NK-92 treated with Interleukin-12 subunit alpha and Interleukin-12 subunit beta, amount 100 ng/mL, for 24 hours (cell line): ENCODE data around the gene ADAM29.
A peak's percentile ranks its signal among the peaks of the same experiment; 100 is the strongest.
"Not testable (repeated sequence)": the region's sequence is repeated elsewhere in the genome, so short reads cannot be mapped to it uniquely, and the experiment has no call there.

Source experiments
- DNase-seq: peaks from one replicate; lab custom pipeline; 2025; lab: John Stamatoyannopoulos, UW

Gene ADAM29

DNA sequence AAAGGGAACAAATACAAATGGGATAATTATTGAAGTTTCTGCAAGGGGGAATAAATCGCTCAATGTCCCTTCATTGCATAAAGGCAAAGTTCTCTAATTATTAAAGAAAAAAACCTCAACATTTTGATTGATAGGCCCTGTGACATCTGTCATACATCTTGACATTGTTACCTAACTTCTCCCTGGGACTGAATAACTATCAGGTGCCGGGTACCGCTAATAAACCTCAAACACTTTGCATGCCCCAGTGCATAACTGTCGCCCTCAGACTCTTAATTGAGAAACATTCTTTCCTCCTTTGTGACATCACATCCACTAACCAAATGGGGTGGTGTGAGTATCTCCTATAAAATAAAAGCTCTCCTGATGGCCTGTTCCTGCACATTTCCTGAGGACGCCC is at the start of gene ADAM29:
TSS of gene ADAM29 (plus strand) at position 301 of the 400 bp plus-strand sequence. CDS start 57,168 bp downstream, outside the sequence.
- no peak for DNase-seq

DNA sequence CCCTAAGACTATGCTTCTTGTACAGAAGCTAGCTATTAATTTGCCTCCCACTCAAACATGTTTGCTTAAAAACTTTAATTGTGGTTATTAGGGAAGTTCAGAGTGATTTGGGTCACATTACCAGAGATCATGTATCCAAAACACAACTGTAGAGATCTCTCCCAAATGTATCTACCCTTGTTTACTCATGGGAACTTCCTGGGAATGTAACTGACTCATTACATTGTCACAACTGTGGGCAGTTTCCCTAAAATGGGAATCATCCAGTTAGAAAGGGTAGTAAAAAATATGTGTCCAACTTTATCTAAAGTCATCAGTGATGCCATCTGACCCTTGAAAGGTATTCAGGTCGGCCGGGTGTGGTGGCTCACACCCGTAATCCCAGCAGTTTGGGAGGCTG is 48.8 kb upstream of the ADAM29 start:
- no peak for DNase-seq

DNA sequence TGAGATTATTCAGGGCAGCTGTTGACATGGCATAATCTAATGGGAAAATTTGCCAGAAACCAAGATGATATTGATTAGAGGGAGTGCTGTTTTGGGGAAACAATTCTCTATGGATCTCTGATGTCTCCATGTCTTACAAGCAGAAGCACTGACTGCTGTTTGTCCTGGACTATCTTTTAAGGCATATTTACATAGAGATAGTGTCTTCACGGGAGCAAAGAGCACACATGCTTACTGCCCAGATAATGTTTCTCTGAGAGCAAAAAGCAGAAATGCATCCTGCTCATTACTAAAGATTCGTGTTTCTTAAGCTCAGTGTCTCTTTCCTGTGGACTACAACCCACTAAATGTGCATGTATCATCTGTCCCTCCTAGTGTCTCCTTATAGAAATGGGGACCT is 47.8 kb upstream of the ADAM29 start:
- DNase-seq = no peak

DNA sequence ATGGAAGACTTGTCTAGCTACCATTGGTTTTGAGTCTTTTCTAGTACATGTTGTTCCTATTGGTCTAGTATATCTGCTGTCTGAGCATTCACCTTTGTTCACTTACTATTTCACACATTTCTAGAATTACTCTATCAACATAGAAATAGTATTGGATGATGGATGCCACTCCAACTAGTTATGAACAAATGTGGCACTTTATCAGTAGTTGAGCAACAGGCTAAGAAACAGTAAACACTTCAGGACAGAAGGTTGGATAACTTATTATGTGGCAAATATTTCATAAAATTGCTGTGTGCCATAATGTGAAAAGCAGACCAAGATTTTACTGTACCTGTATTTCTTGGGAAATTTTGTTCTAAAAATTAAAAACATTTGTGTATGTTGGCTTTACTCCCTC is 46.8 kb upstream of the ADAM29 start:
- no peak for DNase-seq

DNA sequence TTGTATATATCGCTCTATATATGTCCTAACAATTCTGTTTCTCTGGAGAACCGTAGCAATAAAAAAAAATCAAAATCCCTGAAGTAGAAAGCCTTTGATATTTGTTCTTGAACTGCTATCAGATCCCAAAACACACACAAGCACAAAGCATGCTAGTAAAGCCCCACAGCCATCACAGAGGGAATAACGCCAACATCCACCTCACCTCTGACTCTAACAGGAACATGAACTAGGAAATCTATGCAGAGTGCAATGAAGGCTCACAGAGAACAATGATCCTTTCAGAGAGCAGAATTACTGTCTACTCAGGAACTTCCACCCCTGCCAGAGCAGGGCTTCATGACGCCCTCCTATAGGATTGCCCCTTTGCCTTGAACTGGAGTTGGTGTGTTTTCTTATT is 45.0 kb upstream of the ADAM29 start:
- not testable (repeated sequence) for DNase-seq

DNA sequence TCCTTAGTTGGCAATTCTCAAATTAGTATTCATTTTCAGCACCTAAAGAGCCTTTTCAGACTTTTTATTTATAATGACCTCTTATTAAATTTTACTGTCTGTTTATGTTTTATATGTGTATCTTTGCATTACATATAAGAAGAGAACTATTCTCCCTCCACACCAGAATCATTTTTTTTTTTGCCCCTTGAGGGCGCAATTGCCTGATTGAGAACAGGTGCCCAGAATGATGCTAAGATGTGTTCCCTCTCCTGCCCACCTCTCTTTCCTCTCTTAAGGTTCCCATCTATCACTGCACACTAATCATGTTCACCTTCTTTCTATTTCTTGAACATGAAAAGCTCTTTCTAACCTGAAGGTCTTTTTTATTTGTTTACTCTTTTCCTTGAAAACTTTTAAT is 44.2 kb upstream of the ADAM29 start:
- DNase-seq = no peak

DNA sequence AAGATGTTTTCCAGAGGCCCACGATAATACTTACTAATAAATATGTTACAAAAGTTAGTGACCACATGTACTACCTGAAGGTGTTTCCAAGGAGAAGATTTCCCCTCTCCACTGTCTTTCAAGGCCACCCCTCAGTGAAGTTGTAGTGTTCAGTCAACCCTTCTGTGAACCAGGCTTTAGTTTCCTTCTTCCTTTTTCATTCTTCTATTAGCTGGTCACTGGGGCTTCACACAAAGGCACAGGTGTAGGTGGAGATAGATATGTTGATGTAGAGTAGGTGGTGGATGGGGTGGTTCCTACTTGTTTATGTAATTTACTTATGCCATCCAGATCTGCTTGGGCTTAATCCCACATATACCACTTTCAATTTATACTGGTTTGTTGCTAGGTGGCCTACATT is 43.3 kb upstream of the ADAM29 start:
- DNase-seq = no peak

DNA sequence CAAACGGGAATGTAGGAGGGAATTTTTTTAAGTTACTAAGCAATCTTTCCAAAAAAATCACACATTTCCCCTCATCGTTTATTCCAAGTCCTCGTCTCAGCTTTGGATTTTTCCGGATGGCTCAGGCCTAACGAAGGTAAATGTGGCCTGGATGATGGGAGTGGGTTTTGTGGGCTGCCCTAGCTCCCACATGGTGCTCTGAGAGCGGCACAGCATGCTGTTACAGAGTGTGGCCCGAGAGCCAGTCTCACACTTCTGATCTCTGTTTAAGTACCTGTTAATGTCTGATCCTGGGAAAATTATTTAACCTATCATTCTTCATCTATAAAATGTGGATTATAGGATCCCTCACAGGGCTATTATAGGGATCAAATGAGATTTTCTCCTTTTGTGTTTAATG is 38.2 kb upstream of the ADAM29 start:
- DNase-seq = no peak

DNA sequence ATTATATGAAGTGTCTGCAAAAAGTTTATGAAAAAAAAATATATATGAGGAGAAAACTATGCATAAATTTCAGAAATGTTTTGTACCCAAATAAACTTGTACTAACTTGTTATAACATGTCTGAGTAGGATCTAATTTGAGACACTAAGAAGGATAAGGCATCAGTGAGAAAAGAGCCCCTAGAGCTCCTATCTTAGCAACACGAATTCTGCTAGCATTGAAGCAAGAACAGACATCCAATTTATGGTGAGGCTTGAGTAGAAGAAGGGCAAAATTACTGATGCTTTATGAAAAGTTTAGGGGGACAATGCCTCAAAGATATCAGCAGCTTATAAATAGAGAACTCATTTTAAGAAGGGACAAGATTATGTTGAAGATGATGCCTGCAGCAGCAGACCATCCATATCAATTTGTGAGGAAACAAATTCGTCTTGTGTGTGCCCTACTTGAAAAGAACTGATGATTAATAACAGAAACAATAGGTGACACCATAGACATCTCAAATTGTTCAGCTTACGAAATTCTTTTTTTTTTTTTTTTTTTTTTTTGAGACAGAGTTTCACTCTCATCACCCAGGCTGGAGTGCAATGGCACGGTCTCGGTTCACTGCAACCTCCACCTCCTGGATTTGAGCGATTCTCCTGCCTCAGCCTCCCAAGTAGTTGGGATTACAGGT is 35.7 kb upstream of the ADAM29 start:
- DNase-seq = no peak

DNA sequence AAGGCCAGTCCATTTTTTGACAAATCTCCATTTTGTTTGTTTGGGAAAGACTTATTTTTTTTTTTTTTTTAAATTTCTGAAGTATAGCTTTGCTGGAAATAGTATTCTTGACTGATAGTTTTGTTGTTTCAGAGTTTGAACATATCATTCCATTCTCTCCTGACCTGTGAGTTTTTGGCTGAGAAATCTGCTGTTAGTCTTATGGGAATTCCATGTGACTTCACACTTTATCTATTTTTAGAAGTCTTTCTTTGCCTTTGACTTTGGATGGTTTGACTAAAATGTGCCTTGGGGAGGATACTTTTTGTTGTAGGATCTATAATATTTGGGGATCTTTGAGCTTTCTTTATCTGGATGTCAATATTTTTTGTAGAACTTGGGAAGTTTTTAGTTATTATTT is 10.7 kb upstream of the ADAM29 start:
- DNase-seq = no peak

DNA sequence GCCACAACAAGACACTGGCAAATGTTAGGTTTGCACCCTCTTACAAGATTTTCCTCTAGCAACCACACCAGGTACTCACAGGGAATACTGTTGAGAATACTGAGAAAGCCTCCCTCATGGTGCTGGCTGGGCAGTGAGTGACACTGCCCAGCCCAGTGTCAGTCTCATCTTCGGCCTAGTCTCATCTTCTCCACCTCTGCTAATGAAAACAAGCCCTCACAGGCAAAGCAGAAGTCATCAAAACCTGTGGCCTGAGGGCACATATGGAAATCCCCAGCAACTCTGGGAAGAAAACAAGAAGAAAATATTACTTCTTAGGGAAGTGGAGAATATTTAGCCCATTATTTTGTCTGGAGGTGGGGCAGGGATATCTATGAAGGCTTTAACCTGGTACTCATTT is 7.9 kb upstream of the ADAM29 start:
- DNase-seq = no peak

DNA sequence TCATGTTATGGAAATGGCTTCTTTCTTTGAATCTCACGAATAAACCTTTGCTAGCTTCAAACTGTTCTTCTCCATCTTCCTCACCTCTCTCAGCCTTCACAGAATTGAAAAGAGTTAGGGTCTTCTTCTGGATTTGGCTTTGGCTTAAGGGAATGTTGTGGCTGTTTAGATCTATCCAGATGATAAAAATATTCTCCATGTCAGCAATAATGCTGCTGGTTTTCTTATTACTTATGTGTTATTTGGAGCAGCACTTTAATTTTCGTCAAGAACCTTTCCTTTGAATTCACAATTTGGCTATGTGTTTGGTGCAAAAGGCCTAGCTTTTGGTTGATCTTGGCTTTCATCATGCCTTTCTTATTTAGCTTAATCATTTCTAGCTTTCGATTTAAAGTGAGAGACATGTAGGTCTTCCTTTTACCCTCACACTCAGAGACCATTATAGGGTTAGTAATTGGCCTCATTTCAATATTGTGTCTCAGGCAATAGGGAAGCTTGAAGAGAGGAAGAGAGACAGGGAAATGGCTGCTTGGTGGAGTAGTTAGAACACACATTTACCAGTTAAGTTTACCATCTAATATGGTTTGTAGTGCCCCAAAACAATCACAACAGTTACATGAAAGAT is 5.1 kb upstream of the ADAM29 start:
- no peak for DNase-seq

DNA sequence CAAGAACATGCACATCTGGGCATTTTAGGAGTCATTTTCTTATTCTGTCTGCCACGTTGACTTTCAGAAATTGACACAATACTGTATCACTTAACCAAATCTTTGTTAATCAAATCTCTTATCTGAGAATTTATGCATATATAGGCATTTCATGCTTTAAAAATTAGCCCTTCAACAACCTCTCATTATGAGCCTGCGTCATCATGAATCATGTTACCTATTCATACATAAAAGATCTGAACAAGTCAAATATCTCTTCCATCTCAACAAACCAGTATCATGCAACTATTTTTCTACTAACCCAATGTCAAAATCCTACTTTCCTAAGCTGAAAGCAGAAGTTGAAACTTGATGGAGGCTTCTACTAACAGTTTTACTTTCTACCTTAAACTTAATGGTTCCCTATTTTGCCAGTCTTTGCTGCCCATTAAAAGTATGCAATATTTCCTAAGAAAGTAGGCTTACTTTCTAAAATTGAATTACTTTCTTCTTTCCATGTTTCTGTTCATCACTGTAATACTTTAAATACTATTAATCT is 1.8 kb downstream of the ADAM29 start:
- DNase-seq = no peak

DNA sequence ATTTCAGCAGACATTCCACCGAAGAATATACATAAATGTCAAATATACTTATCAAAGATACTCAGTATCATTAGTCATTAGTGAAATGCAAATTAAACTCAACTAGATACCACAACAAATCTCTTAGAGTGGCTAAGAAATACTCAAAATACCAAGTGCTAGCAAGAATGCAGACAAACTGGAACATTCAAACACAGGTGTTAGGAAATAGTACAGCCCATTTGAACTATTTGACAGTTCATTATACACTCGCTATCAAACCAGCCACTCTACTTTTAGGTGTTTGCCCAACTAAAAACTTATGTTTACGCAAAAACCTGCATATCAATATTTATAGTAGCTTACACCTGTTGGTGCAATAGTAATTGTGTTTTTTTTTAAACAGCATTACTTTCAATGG is 8.8 kb downstream of the ADAM29 start:
- no peak for DNase-seq

DNA sequence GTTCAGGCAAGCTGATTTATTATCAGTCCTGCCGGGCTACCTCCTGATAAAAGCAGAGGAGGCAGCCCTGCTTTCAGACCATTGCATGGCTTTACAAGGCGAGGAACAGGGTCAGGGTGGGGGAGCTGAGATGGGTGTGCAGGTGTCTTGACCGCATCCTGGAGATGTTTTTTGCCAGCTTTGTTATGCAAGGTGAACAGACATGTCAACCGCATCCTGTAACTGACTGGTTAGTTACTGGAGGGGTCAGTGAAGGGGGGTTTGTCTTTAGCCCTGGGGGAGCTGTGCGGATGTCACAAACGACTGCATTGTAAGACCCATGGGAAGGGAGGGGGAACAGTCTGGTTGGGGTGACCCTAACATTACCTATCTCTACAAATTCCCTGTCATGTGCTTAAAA is 10.0 kb downstream of the ADAM29 start:
- peak; percentile 52 for DNase-seq

DNA sequence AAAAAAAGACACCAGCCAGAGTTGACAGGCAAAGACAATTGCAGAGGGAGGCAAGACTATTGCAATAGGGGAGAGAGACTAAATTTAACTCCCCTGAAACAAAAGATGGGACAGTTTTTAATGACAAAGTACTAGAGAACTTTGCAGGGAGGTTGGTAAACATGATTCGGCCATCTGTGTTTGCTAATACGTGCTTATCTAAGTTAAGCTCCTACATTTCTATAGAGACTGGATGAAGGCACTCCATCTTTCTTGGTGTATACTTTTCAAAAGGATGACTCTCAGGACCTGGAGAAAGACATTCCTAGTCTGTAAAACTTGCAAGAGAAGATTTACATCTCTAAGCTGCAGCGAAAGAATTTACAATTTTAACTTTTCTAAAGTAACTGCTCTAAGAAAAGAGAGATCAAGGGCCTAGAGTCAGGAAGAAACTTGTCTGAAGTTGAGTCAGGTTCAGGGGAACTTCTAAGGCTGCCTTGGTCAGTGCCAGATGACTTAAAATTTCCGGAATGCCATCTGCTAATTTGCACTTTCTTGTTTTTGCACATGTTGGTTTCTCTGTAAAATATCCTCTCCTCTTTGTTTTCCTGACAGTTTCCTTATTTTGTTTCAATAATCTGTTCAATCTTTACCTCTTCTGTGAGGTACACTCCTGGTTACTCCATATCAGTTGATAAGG is 10.6 kb downstream of the ADAM29 start:
- no peak for DNase-seq

DNA sequence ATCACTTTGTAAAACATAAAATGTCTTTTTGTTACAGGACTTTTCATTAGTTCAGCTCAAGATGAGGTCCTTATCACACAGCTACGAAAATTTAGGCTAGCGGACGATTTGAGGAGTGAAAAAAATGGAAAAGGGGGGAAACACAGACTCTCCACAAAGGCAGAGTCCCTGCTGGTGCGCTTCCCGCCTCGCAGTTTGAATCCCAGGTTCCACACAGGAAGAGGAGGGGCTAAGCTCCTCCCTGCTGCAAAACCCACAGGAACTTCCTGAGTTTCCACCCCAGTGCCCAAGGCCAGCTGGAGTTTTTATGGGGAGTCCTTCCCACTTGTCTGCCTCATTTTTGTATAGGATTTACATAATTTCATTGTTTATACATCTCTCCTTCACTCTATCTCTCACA is 11.2 kb downstream of the ADAM29 start:
- no peak for DNase-seq

DNA sequence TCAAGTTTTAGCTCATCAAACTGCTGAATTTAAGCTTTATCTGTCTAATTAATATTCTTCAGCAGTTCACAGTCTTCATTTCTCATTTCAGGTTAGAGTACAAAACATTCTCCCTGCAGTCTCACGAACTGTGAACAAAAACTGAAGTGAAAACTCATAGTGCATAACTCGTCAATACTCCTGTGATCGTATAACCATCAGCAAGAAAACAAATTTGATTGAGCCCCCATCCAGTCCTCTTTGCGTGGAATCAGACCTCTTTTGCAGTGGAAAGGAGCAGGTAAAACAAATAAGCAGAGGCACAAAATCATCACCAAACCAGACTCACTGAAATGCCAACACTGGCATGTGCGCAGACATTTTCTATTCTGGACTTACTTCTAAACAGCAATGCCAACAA is 12.7 kb downstream of the ADAM29 start:
- no peak for DNase-seq

DNA sequence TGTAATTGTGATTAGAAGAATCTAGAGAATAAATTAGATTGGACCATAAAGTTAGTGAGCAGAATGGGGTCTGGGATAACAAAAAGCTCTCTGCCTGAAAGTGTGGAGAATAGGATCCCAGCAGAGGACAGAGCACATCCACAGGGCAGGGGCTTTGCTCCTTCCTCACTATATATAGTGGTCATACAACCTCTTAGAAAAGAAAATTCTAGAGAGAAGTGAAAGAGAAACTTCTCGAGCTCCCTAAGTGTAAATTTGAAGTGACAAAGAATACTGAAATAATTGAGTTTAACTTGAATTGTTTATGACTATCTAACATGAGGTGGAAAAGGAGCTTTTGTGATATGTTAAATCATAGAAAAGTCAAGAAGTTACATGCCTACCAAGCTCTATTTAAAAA is 14.9 kb downstream of the ADAM29 start:
- DNase-seq = no peak

DNA sequence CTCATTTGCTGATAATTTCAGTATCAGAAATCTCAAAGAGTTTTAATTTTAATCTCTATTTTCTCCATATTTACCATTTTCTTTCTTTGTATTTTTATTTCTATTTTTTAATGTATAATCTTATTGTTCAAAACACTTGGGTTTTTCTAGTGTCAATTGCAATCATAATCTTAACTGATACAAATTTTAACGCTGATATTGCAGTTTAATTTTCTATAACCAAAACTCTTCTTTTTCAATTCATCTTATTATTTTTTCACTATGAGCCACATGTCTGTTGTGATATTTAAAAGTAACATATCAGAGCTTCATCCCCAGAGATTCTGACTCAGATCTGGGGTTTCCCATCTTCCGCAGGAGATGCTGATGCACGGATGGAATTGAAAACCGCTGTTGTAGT is 16.2 kb downstream of the ADAM29 start:
- no peak for DNase-seq

DNA sequence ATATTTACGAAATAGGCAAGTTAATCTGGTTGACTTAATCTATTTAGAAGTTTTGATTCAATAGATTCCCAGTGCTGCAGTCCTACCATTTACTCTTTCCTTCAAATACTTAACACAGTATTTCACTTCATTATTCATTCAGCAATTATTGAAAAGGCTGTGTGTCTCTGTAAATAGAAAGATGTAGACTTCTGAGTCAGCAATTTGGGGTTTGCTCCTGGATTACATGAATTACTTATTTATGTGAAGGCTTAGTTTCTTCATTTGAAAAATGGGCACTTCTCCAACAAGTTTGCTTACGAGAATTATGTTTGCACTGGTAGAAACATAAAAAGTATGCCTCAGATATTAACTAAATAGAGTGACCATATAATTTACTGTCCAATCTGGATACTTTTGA is 17.4 kb downstream of the ADAM29 start:
- no peak for DNase-seq

DNA sequence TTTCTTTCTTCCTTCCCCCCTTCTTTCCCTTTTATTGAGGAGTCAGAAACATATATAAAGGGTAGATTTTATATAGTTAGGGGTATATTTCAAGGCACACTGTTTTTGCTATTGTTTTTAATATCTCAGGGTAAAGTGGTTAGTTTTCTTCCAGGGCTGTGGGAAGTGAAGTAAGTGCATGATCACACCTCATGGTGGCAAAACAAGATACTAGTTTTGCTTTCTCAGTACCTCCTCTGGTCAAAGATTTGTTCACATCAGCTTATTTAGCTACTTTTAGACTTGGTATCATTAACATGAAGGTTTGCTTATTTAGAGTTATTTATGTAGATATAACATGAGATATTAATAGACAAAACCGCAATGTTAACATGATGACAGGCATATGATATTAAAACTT is 21.8 kb downstream of the ADAM29 start:
- no peak for DNase-seq

DNA sequence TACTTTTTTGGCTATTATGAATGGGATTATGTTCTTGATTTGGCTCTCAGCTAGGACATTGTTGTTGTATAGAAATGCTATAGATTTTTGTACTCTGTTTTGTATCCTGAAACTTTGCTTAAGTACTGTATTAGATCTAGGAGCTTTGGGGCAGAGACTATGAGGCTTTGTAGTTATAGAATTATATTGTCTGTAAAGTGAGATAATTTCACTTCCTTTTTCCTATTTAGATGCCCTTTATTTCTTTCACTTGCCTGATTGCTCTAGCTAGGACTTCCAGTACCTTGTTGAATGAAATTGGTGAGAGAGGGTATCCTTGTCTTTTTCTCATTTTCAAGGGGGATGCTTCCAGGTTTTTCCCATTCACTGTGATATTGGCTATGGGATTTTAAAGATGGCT is 28.1 kb downstream of the ADAM29 start:
- no peak for DNase-seq
